ENCODE measurements around the gene OR2C3.

DNA sequence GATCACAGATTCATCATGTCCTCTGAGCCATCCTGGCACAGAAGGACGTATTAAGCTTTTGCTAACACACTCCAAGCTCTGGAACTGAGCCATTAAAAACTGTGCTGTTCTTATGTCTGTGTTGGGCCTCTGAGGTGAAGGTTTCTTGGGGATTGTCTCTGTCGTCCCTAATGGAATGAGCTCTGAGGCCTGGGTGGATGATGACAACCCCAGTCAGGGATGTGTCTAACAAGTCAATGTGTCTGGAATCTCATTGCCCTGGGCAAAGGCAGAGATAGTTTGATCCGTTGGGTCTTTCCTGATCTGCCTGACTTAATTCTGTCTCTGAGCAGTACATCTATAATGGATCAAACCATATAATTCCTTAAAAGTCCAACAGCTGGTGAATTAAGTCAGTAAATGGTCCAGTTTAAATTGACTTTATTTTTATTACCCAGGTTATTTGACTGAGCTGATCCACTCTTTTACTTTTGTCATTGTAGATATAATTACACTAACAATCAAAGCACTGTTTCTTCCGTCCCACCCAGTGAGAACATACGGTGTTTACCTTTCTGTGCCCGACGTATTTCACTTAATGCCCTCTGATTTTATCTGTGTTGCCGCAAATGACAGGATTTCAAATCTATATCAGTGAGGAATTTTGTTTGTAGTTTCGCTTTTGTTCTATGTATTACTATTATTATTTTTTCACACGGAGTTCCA, 39.5 kb downstream of the OR2C3 start:
- TF ChIP-seq POLR2A (IDR thresholded peaks at IDR 0.05; ENCODE audit: low read length) (no peak), GATA1 (IDR thresholded peaks at IDR 0.05; ENCODE audit: low read depth, low read length) (no peak)
